HepG2 (cell line): ENCODE data around the gene BAHD1.

Source experiments
- EZH2 ChIP-seq: conservative IDR thresholded peaks from 2 replicates; pipeline ENCODE4 v1.6.1; 2012; ENCODE audit warnings: mild to moderate bottlenecking, low read depth, low read length, moderate library complexity
- FOXA3 ChIP-seq: IDR thresholded peaks from 2 replicates; pipeline ENCODE4 v1.6.1; 2016; ENCODE audit warnings: missing genetic modification reagents, missing compliant biosample characterization
- HOXA5 ChIP-seq: sonication (generic); formaldehyde crosslinking; IDR thresholded peaks from 2 replicates; pipeline ENCODE4 v1.4.0; 2020; ENCODE audit warnings: missing genetic modification reagents
- KLF16 ChIP-seq, 2 experiments: sonication (generic) in 1 of 2; formaldehyde crosslinking in 1 of 2; IDR thresholded peaks; 2 replicates each; pipeline versions ENCODE4 v1.6.1 to v1.8.0; 2016 to 2023; ENCODE audit warnings: missing genetic modification reagents in 2 of 2, missing compliant biosample characterization in 1 of 2
- MAFK ChIP-seq, 2 experiments: IDR thresholded peaks in 1 of 2; conservative IDR thresholded peaks in 1 of 2; 2 replicates each; pipeline ENCODE4 v1.6.1; 2011; ENCODE audit warnings: improper control_type of control experiment in 2 of 2, low read length in 2 of 2
- XRCC5 ChIP-seq: fragments of 200-400 bp; formaldehyde crosslinking; optimal IDR thresholded peaks from 2 replicates; pipeline ENCODE3; 2017; ENCODE audit warnings: mild to moderate bottlenecking, low read length
- ZBTB7B ChIP-seq: sonication (generic); formaldehyde crosslinking; IDR thresholded peaks from 2 replicates; pipeline ENCODE4 v1.4.0; 2020; ENCODE audit warnings: missing genetic modification reagents
- ZNF12 ChIP-seq: sonication (generic); formaldehyde crosslinking; IDR thresholded peaks from 2 replicates; pipeline ENCODE4 v1.5.0; 2020; ENCODE audit warnings: missing genetic modification reagents
- TF ChIP-seq, protein P1 (sequence below): sonication (generic); formaldehyde crosslinking; IDR thresholded peaks from 2 replicates; pipeline ENCODE4 v1.5.0; 2020; ENCODE audit warnings: mild to moderate bottlenecking, missing genetic modification reagents, moderate library complexity
- TF ChIP-seq, protein P2 (sequence below): sonication (generic); formaldehyde crosslinking; IDR thresholded peaks from 2 replicates; pipeline ENCODE4 v1.8.1; 2023; ENCODE audit warnings: mild to moderate bottlenecking, inconsistent platforms, moderate library complexity, missing genetic modification reagents, borderline replicate concordance

DNA sequence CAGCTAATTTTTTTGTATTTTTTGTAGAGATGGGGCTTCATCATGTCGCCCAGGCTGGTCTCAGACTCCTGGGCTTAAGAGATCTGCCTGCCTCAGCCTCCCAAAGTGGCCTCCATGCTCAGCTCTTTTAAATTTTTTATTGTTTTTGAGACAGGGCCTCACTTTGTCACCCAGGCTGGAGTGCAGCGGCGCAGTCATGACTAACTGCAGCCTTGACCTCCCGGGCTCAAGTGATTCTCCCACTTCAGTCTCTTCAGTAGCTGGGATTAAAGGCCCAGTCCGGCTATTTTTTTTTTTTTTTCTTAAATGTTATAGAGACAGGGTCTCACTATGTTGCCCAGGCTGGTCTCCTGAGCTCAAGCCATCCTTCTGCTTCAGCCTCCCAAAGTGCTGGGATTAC lies 15.1 kb upstream of the BAHD1 start:
- TF ChIP-seq, protein P1, sequence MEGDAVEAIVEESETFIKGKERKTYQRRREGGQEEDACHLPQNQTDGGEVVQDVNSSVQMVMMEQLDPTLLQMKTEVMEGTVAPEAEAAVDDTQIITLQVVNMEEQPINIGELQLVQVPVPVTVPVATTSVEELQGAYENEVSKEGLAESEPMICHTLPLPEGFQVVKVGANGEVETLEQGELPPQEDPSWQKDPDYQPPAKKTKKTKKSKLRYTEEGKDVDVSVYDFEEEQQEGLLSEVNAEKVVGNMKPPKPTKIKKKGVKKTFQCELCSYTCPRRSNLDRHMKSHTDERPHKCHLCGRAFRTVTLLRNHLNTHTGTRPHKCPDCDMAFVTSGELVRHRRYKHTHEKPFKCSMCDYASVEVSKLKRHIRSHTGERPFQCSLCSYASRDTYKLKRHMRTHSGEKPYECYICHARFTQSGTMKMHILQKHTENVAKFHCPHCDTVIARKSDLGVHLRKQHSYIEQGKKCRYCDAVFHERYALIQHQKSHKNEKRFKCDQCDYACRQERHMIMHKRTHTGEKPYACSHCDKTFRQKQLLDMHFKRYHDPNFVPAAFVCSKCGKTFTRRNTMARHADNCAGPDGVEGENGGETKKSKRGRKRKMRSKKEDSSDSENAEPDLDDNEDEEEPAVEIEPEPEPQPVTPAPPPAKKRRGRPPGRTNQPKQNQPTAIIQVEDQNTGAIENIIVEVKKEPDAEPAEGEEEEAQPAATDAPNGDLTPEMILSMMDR (CRISPR knock-in tag) = no peak
- TF ChIP-seq KLF16 (CRISPR knock-in tag; IDR thresholded peaks at IDR 0.05) (no peak), FOXA3 (CRISPR knock-in tag) (no peak), EZH2 (no peak), MAFK (conservative IDR thresholded peaks at IDR 0.05 in 1 of 2, IDR thresholded peaks at IDR 0.05 in 1 of 2; ENCODE audit: low read length in 2 of 2) (no peak), ZNF12 (no peak), ZBTB7B (CRISPR knock-in tag) (no peak), XRCC5 (no peak), HOXA5 (no peak)
- TF ChIP-seq, protein P2, sequence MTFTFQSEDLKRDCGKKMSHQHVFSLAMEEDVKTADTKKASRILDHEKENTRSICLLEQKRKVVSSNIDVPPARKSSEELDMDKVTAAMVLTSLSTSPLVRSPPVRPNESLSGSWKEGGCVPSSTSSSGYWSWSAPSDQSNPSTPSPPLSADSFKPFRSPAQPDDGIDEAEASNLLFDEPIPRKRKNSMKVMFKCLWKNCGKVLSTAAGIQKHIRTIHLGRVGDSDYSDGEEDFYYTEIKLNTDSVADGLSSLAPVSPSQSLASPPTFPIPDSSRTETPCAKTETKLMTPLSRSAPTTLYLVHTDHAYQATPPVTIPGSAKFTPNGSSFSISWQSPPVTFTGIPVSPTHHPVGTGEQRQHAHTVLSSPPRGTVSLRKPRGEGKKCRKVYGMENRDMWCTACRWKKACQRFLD = no peak
